Endothelial cell of hepatic sinusoid (primary cell): ENCODE measurements around the gene AP5Z1.

Source experiments
- in situ Hi-C: cut with HindIII; loops from 2 replicates; pipeline ENCODE4 v1.10.0; 2017; ENCODE audit warnings: low sequenced_read_pairs

AP5Z1 gene

DNA sequence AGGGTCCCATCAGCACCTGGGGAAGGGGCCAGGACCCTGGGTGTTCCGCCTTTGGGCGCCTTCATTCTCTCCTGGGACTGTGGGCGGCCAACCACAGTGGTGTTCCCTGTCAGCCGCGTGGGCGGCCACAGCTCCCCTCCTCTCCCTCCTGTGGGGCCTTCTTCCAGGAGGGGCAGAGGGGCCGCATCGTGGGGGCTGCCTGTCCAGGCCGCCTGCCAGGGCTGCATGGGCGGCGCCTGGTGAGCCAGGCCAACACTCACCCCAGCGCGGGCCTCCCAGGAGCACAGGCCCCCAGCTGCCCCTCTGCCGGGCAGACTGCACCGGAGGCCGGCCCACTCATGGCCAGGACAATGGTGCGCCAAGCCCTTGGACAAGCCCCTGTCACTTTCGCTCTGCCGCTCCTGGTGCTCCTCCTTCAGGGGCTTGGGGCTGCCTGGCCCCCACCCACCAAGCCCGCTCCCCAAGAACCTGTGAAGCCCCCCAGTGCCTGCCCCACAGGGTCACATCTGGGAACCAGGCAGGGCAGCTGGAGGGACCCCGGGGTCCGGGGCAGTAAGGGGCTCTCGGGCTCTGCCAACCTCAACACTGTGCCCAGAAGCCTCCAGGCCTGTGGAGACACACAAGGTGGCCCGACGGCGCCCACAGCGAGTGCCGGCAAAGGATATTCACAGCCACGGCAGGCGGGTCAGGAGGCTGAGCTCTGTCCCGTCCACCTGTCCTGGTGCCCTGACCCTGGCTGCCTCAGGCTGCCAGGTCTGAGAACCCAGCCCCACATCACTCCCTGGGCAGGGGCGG, 42.8 kb downstream of the AP5Z1 start:
- in situ Hi-C loops = loop anchor here (10.0 kb wide), 1 partner anchor 67 kb away; the partner anchor contains the start of gene RADIL

DNA sequence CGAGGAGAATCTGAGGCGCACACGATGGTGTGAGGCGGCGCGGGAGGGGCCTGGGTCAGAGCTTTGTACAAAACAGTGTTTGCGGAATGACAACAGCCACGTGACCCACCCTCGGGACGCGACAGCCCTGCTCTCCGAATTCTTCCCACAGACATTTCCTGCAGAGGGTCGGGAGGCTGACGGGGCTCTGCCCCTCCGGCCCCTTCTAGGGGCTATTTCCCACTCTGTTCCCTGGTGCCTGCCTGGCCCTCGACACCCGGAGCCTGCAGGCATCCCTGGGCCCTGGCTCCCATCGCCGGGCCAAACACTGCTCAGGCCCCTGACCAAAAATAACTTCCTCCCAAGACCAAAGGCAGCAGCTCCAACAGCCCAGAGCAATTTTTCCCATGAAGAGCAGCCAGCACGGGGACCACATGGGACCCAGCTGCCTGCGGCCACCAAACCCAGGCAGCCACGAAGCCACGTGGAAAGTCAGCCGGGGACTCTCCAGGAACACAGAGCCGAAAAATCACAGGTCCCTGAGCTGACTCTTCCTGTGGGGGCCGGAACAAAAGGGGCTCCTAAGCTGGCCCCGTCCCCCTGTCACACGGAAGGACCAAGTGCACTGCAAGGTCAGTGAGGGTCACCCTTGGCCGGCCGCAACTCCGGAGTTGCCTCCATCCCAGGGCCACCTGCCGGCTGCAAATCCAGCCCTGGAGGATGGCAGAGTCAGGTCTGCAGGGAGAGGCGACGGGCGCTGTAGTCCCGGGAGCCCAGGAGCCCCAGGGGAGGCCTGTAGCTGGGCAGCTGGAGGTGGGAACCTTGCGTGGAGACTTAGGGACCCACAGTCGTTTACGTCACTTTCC, 44.4 kb downstream of the AP5Z1 start:
- in situ Hi-C loops = loop anchor here (10.0 kb wide), 1 partner anchor 65 kb away; the partner anchor contains the start of gene RADIL

DNA sequence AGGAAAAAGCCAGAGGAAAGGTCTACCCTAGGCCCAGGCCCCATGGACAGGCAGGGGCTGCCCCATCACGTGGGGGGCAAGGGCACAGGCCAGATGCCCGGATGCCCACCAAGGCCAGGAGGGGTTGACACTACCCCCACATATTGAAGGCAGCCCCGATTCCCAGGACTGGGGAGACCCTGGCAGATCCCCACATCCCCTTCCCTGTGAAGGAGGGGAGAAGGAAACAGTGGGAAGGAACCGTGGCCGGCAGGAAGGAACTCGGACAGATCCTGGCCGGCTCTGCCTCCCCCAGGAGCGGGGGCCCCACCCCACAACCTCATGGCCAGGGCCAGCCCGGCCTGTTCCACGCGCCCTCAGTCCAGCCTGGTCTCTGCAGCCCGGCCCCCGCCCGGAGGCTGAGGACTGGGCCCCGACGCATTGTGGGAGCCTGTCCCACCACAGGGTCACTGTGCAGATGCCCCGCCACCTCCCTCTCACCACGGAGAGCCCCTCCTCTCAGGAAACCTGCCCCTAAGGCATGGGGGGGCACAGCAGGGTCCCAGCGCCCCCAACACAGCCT, 45.1 kb downstream of the AP5Z1 start:
- in situ Hi-C loops = no loop called here

DNA sequence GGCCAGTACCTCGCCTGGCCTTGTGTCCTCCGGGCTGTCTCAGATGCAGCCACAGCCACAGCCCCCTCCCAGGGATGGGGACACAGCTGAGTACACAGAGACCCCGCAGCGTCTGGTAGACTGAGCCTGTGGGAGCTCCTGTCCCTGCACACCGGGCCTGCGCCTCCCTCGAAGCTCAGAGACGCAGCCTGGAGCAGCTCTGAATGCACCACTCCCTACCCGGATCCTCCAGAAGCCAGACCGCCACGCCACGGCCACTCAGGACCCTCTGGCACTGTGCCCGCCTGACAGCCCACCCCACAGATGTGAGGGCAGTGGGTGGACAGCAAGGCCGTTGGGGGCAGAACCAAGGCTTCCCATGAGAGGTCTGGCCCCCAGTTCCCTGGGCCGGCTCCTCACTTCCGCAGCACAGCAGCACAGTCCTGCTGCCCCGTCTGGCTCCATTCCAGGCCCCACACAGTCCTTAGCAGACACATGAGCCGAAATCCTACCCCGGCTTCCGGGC, 45.6 kb downstream of the AP5Z1 start:
- in situ Hi-C loops = no loop called here

DNA sequence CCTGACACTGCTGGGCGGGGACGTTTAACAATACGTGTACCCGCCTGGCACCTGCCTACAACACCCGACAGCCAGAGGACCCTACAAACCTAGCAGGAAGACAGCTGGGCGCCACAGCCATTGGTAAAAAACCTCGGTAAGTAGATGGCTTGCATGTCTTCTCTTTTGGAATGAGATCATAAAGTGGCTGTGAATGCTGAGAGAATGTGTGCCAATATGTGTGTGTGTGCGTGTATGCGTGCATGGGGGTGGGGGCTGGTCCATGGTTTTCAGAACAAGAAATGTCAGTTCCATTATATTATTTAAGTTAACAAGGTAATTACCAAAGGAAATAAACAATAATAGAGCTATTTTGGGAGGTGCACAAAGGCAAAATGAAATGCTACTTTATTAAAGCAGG, 47.3 kb downstream of the AP5Z1 start:
- in situ Hi-C loops = no loop called here

DNA sequence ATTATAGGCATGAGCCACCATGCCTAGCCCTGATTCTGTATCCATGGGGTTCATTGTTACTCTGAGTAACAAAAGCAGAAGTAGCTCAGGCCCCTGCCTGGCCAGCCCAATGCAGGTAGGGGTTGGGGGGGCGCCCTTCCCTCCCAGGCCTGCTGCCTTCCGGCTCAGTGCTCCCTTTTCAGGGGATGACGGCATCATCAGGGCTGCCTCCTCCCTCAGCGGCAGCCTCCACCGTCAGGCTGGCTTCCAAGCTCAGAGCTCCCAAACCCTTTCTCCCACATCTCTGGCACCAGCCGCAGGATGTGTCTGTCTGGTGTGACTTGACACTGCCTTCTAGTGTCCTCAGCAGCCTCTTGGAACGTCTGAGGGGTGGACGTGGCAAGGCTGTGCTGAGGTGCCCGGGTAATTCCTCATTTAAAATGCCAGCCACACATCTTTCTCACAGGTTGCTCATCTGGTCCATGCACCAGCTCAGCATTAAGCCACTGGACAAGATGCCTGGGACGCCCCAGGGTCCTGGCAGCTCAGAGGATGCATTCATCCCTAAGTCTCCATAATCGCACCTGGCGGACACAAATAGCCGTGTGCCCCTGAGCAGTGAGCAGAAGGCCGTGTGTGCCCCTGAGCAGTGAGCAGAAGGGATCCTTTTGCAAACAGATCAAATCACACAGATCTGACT, 48.2 kb downstream of the AP5Z1 start:
- in situ Hi-C loops = no loop called here

DNA sequence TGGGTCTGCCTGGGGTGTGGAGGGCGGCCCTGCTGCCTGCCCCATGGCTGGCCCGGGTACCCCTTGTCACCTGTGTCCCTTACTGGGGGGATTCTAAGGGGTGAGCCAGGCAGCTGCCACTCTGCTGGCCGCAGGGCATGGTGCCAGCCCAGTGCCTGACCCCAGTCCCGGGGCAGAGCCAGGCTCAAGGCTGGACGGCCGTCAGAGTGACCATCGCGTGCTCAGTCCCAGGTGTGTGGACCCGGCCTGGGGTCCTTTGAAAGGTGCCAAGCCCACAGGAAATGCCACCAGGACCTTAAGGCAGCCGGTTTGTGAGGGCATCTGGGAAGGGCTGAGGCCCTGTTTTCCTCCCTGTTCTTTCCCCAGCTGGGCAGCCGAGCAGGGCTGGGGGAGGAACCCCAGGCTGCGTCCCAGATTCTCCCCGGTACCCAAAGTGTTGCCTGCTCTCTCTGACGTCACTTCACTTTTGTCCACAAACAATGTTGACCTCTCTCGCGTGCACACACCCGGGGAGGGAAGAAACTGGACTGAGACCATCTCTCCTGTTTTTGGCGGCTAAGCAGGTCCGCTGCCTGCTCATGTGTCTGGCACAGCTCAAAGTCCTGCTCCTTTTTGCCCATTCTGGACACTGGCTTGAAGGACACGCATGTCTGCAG, 48.8 kb downstream of the AP5Z1 start:
- in situ Hi-C loops = no loop called here

DNA sequence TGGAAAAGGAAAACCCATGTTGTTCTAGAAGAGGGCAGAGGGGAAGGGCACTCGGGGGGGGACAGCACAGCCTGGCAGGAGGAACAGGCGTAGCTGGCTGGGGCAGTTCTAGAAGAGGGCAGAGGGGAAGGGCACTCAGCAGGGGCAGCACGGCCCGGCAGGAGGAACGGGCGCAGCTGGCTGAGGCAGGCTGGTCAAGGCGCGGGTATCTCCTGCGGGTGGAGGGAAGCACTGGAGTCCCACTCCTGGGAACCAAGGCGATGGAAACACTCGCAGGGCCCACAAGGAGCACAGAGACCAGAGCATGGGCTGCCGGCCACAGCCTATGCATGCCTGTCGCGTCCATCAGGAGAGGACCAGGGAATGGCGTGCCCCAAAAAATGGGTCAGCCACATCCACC, 49.7 kb downstream of the AP5Z1 start:
- in situ Hi-C loops = no loop called here

DNA sequence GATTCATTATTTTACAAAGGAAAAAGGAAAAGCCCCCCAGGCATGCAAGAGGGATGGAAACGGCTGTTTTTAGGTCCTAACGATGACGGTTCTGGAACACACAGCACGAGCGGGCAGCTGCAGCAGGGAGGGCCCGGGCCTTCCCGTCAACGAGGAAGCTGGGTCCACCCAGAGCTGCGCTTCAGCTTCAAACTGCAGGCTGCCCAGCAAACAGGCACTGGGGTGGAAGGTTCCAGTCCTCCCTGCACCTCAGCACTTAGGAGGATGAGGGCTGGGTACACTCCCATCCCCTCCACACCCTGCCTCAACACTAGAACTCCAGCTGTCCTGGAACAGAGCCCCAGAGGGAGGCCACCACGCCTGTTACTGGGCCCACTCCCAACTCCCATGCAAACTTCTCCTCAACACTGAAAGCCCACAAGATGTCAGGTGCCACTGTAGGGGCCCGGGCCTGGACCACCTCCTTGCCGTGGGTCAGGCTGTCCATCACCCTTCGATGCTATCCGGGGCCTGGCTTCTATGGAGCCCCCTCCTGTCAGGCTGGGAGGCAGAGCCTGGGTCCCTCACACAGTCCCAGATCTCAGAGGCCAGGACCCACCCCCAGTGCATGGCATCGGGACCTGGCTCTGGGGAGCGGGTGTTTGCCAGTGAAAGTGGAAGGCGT, 53.4 kb downstream of the AP5Z1 start:
- in situ Hi-C loops = no loop called here

DNA sequence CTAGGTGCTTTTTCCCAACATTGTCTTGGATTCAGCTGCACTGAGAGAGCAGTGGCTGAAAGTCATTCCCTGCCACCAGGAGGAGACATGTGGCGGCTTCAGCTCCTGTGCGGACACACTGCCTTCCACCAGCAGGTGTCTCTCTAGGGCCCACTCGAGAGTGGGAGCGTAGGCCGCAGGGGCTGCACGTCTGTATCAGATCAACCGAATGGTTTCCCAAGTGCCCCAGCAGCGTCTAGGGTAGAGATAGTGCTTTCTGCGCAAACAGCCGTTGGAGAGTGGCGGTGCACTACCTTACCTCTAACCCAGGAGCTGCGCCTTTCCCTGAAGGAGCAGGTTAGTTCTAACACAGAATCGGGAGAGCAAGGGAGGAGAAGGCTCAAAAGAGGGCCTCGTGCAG, 54.8 kb downstream of the AP5Z1 start:
- in situ Hi-C loops = no loop called here

DNA sequence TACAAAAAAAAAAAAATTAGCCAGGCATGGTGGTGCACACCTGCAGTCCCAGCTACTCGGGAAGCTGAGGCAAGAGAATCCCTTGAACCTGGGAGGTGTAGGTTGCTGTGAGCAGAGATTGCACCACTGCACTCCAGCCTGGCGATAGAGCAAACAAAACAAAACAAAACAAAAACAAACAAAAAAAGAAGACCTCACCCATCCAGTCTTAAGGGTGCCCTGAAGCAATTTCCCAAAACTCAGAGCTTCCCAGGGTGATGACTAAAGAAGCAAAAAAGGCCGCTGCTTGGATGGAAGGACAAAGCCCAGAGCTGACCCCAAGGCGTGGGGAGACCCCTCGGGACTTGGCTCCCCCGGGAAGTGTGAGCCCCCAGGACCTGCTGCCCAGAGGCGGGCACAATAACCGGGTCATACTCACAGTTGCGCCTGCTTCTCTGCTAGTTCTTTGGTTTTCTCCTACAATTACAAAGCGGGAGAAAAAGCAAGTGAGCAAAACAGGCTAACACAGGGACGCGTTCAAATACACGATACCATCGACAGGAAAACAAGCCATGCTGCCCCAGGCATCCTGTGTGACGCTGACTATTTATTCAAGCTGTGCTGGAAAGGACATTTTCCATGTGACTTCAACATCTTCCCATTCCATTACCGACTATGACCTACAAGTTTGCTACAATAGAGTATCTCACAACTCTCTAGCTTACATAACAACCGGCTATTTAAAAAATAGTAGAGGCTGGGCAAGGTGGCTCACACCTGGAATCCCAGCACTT, 56.5 kb downstream of the AP5Z1 start:
- in situ Hi-C loops = no loop called here

DNA sequence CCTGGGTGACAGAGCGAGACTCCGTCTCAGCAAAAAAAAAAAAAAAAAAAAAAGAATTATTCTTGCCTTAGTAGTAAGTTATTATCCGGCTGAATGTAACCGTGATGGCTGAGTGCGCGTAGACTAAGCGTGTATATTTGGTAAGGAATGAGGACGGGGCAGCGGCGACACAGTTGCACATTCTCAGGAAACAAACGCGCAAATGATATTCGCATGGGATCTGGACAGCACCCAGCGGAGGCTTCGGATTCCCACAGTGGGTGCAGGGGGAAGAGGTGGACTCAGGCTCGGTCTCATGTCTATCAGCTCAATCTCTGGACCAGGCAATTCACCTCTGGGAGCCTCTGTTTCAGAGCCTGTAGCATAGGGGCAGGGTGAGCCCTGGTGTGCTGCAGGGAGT, 57.3 kb downstream of the AP5Z1 start:
- in situ Hi-C loops = no loop called here

DNA sequence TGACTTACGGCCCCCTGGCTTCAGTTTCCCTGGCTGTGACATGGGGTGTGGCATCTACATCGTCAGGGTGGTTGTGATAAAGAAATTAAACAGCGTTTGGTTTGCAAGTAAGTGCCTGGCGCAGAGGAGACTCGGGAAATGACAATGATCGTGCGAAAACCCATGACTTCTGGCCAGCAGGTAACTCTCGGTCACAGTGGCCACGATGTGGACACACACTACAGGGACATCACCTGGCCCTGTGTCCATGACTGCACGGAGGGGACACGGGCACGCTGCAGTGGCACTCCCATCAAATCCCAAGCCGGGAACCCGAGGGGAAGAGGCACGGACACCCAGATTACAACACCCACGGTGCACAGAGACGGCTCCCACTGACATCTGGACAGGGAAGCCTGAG, 57.8 kb downstream of the AP5Z1 start:
- in situ Hi-C loops = no loop called here

DNA sequence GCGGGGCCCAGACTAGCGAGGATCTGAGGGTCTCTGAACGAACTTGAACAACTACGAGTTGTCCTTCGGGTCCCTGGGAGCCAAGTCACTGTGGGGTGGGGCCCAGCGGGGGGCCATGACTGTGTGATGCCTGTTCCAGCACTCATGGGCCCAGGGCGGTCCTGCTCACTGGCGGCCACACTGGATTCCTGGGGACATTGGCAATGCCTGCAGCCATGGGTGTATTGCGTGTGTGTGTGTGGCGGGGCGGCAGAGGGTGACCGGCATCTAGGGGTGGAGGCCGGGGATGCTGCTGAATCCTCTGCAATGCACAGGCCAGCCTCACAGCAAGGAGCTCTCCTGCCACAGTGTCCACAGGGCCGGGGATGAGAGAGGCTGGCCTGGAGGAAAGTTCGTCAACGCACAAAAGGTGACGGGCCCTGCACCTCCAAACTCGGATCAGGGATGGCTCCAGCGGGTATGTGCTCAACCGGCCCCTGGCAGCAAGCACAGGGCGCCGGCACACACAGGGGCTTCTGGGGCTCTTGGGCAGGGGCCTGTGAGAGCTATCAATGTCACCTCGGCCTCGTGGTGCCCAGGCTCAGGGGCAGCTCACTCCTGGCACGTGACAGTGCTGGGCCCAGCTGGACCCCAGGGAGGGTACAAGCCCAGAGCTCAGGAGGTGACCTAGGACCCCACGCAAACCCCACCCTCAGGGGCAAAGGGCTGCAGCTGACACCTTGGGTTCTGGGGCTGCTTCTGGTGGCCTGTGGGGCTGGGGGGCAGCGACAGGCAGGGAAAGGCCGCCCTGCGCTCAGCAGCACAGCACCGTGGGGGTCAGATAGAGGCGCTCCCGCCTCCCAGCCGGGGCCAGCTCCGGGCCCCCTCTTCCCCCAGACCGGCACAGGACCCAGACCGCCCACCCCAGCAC, 58.5 kb downstream of the AP5Z1 start:
- in situ Hi-C loops = no loop called here

DNA sequence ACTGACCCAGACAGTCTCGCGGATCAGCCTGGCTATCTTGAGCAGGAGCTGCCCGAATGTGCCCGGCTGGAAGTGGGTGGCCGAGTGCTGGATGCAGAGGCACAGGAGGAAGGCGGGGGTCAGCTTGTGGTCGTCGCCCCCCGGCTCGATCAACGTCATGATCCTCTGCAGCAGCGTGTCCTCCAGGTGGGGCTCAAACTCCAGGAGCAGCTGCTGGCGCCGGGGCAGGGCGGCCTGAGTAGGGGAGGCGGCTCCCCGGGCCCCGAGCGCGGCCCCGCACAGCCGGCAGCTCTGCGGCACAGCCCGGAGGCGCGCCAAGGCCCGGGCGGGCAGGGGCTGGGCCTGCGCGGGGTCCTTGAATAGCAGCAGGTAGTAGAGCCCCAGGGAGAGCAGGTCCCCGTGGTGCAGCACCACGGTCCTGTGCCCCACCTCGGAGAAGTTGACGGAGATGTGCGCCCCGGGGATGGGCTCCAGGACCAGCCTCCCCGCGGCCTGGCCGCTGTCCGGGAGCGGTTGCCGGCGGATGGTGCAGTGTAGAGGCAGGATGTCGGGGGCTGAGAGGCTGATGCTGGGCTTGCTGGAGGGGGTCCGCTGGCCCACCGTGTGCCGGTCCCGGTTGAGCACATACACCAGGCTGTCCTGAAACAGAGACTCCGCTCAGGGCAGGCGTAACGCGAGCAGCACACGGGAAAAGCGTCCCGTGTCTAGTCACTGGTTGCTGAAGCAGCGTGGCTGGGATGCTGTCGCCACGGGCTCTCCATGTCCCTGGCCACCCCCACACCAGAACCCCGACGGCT, 59.4 kb downstream of the AP5Z1 start:
- in situ Hi-C loops = no loop called here

DNA sequence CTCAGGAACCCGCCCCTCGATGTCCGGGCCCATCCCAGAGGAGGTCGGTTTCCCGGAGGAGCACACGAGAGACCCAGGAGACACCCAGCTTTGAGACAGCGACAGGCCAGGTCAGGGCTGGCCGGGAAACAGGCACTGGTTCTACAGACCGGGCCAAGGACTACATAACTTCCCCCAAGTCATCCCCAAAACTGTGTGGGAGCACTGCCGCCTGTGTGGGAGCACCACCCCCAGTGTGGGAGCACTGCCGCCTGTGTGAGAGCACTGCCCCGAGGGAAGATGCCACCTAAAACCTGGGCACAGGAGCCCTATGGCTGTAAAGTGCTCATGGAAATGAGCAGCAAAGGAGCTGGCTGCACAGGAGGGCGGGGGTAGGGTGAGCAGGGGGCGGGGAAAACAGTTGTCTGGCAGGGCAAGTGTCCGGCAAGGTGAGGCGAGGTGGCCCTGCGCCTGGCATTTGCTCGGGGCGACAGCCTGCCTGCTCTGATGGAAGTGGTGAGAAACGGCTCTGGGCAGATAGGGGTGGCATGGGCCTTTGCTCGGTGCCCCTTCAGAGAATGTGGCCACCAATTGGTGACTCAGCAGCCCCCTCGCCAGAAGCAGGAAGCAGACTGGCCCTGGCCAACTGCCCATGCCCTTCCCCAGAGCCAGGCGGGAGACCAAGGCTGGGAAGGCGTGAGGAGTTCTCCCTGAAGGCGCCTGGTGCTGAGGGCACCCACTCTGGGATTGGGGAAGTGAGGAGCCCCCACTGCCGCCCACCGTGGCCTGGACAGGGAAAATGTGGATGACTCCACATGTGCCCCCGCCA, 60.2 kb downstream of the AP5Z1 start:
- in situ Hi-C loops = no loop called here
